Omental fat pad (tissue), 4 donors: ENCODE data around the gene CSNK1D. TPM values are rescaled to one million over a fixed set of nuclear protein-coding genes. Genes with fewer than 3 reads are reported as not detected.

ENCODE experiments used
- ATAC-seq: fragments of 150-250 bp; one replicate; pipeline ENCODE4 v1.9.1; 2016; ENCODE audit warnings: mild to moderate bottlenecking, moderate library complexity; ENCODE audit not compliant: low FRiP score
- DNase-seq: peaks from one replicate; pipeline ENCODE4 v3.0.0-alpha.2; 2019; ENCODE audit warnings: low spot score
- CTCF ChIP-seq, 3 donors: fragments of 450-650 bp; IDR thresholded peaks; one replicate each; pipeline ENCODE4 v1.5.1; 2016 to 2017; ENCODE audit warnings: antibody characterized with exemption in 3 of 3, mild to moderate bottlenecking in 3 of 3, moderate library complexity in 2 of 3
- total RNA-seq, 4 donors: library from RNA; depleted of rRNA; stranded (reverse); fragments of >200 nt; gene quantifications; one replicate each; pipeline ENCODE4 v1.1.0, GENCODE V29; 2016

CSNK1D gene
- total RNA-seq, 4 donors from 2014 or later, result 54.7 to 117 (median 98.4) TPM

DNA sequence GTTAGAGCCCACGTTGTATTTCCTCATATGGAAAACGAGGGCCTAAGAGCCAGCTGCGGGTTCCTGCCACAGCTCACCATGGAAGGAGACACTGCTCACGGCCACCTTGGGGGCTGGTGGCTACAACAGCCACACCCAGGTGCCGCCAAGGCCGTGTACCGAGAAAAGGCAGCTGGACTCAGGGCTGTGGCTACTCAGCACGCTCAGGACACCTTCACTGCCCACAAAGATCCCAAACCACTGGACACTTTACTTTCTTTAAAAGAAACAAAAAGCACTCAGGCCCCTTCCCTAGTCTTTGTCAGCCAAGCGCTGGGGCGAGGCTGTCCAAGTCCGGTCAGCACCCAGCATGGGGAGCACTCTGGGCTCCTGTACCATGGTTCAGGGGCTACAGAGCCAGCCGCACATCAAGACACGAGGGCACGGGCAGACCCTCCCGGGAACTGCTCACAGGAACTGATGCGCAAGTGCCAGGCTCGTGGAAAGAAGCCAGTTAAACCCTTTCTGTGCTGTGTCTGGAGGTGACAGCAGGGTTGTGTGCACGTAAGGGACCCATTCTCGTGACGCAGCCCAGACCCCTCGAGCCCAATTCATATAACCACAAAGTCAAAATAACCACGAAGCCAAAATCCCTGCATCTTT is 26.2 kb downstream of the CSNK1D start:
- ATAC-seq, result no peak

GRCh38 chr17:82246365-82247181 is 26.9 kb downstream of the CSNK1D start:
- DNase-seq (no peak), ATAC-seq (peak; percentile 4)
- TF ChIP-seq CTCF (IDR thresholded peaks at IDR 0.05), result no peak

More for the DNA sequence above, 26.2 kb downstream of the CSNK1D start:
- TF ChIP-seq CTCF (IDR thresholded peaks at IDR 0.05), result no peak
- DNase-seq, result no peak

- no peak for TF ChIP-seq CTCF (IDR thresholded peaks at IDR 0.05)
- ATAC-seq (no peak), DNase-seq (no peak)
Observed at GRCh38 chr17:82246040-82246364, 27.5 kb downstream of the CSNK1D start.

GRCh38 chr17:82245134-82246039 is 28.1 kb downstream of the CSNK1D start:
- DNase-seq (no peak), ATAC-seq (no peak)
- no peak for TF ChIP-seq CTCF (IDR thresholded peaks at IDR 0.05)

DNA sequence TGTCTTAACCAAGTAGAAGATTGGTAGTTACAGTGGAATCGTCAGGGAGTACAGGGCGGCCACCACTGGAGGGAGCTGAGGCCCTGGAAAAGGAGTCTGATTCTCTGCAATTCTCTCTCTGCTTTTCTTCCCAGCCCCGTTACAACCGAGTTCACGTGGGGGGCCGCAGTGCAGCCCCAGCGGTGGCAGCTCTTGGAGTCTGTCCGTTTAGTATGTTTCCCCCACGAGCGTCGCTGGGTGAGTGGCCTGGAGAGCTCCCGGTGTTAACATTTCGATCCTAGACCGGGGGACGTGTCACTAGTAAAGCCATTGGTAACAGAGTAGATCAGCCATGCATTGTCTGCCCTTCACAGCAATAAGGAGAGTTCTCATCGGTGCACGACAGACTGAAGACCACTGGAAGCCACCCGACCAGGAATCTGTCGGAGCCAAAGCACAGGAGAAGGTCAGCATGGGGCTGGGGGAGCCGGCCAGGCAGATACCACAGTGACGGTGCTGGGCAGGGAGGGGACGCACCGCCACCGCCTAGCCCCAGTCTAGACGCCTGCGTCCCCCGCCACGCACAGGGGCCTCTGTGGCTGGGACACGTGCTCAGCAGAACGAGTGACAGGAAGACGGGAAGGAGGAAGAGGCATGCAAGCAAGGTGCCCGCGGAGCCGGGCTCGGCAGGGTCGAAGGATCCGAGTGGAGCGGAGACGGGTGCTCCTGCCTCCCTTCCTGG is 28.9 kb downstream of the CSNK1D start:
- DNase-seq (no peak), ATAC-seq (no peak)
- no peak for TF ChIP-seq CTCF (IDR thresholded peaks at IDR 0.05)

DNA sequence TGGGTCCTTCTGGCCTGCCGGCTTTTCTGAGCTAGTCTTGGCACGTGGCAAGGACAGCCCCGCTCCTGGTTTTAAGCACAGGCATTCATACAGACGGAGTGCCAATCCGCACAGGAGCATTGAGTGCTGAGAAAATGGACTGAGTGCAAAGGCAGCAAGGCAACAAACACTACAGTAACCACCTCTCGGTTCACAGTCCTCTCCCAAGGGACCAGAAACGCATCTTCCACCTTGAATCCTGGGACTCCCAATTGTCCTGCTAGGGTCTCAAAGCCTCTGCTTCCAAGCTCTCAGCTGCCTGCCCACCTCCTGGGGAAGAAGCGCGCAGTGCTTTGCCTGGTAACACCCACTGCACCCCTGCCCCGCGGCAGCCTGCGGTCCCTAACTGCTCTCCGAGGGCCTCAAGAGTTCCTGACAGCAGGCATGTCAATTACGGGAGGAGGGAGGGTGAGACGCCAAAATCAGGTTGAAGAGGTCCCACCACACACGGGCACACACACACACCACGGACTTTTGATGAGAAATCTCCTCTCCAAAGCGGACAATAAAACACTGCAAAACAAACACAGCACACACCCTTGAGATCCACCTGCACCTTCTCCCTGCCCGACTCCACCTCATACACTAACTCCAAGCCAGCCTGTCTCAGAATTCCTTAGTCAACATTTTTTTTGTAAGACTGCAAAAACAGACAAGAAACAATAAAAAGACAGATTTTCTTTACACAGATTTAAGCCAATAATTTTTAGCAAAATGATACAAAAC is 29.7 kb downstream of the CSNK1D start:
- DNase-seq, result no peak
- TF ChIP-seq CTCF (IDR thresholded peaks at IDR 0.05), result no peak
- no peak for ATAC-seq
